GM18520 (cell line): Measurements from ENCODE around the gene TTC33.
A peak's percentile ranks its signal among the peaks of the same experiment; 100 is the strongest.
"Not testable (repeated sequence)": the region's sequence is repeated elsewhere in the genome, so short reads cannot be mapped to it uniquely, and the experiment has no call there.

Experiments used
- ATAC-seq: cut with Tn5 transposase; IDR thresholded peaks from one replicate; pipeline ENCODE4 v1.9.1; 2021; ENCODE audit not compliant: unreplicated experiment

TTC33 gene

DNA sequence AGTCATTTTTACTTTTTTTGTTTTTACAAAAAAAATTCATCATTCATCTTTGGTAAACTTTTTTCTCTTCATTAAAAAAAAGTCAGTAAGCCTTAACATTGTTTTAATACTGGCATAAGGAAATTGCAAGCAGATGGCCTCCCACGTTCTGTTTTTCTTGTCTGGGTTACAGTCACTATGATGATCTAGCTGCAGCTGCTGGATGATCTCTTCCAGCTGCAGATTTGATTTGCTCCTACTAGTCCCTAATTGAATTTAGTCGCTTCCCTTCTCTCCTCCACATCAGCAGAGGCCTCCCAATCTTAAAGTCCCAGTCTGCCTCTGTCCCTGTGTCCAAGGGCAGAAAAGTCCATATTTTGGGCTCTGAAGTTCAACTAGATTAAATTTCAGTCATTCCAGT, 182.8 kb downstream of the TTC33 start:
- no peak for ATAC-seq

DNA sequence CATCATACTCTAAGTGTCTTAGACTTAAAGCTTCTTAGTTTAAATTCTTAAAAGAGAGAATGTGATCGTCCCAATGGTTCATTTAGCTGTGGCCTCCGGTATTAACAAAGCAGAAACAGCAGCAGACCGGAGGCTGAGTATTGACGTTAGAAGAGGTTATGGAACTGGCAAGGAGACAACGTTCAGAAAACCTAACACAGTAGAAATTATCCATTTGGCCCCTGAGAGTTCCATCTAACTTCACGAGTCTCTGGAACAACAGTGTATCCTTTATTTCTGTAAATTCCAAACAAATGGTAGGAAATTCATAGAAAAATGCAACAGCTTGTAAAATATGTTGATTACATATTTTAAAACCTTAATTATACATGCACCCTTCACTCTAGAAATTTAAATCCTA, 183.4 kb downstream of the TTC33 start:
- ATAC-seq = no peak

DNA sequence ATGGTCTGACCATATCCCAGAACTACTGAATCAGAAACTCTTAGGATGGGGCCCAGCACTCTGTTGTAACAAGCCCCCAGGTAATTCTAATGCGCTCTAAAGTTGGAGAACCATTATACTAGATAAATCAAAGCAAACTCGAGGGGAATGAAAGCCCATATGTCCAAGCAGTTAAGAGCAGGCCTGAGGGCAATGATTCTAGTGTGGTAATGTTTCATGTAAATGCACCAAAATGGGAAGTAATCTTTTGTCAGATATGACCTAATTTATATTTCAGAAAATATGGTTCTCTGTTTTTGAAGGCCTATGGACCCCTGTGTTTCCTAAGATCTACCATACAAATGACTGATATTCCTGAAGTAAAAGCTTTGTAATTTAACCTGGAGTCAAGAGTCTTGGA, 184.0 kb downstream of the TTC33 start:
- ATAC-seq = no peak

DNA sequence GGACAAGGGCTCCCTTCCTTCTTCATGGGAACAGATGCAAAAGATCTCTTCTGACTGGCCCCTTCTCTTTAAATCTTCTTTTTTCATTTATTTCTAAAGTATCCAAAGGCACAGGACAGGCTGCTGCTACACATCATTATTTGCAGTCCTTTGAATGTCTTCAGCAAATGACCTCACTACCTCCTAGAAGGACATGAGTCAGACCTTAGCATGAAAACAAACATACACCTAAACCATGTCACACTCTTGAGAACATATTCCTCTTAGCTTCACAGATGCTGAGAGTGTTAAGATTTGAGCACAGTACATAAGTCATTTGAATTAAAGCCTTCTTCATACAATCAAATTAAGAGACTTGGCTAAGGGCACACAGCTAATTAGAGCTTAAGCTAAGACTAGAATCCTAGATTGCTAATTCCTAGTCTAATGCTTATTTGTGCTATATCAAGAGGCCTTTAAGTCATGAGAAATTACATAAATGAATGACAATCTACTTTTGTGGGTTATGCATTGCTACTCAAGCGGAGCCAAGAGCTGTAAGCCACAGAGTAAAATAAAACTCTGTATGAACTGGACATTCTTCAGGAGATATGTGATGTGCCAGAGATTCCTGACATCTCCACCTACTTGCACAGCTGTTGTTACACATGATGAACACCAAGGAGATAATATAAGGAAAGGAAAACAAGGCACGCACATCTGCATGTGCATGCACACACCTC, 185.2 kb downstream of the TTC33 start:
- ATAC-seq = peak; percentile 75

DNA sequence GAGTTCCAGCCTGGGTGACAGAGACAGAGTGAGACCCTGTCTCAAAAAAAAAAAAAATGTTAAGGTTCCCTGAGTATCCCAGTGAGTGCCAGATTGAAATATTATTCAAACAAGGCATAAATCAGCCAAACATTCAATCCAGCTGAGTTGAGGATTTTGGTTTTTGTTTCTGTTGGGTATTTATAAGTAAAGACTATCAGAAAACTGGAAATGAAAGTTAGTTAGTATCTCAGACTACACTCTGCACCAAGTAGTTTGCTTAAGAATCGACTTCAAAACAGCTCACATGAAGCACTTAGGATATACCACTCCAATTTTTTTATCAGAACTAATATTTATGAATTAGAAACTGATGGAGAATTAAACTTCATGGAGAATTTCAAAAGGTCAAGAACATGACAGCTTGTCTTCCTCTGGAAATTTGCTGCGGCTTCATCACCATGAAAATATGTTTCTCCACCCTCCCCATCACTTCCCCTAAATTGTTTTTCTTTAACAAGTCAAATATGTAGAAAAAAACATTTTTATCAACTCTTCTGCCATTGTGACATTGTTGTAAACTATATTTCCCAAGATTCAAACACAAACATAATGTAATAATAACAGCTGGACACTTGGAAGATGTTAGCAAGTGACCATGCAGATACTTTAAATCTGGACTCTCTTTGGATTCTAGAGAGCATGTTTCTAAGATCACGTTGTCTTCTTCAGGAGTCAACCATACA, 186.1 kb downstream of the TTC33 start:
- no peak for ATAC-seq

DNA sequence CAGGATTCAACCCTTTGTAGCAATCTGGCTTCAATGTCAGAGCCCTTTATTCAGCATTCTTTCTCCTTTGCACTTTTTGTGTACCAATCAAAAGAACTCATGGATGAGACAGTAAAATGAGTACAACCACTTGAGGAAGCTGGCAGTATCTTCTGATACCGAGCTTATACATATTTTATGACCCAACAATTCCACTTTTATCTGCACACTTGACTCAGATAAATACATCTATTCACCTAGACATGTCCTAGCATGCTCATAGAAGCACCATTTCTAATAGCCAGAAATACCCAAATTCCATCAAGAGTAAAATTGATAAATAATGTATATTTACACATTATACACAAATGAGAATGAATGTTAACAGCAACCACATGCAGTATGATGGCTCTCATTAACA, 187.2 kb downstream of the TTC33 start:
- no peak for ATAC-seq

DNA sequence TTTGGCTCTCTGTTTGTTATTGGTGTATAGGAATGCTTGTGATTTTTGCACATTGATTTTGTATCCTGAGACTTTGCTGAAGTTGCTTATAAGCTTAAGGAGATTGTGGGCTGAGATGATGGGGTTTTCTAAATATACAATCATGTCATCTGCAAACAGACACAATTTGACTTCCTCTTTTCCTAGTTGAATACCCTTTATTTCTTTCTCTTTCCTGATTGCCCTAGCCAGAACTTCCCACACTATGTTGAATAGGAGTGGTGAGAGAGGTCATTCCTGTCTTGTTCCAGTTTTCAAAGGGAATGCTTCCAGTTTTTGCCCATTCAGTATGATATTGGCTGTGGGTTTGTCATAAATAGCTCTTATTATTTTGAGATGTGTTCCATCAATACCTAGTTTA, 192.6 kb downstream of the TTC33 start:
- not testable (repeated sequence) for ATAC-seq

DNA sequence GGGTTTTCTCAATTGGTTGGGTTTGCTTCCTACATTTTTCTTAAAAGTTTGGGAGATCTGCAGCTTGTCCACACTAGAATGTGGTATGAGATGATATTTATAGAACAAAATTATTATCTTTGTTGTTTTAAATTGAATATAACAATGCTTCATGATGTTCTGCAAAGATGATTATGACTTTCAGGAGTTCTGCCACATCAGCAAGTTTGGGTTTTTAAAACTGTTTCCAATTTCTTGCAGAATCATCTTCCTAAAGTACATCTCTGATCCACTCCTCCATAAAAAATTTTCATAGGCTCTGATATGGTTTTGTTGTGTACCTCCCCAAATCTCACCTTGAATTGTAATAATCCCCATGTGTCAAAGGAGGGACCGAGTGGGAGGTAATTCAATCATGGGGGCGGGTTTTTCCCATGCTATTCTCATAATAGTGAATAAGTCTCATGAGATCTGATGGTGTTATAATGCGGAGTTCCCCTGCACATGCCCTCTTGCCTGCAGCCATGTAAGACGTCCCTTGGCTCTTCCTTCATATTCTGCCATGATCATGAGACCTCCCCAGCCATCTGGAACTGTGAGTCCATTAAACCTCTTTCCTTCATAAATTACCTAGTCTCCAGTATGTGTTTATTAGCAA, 195.2 kb downstream of the TTC33 start:
- ATAC-seq = no peak

DNA sequence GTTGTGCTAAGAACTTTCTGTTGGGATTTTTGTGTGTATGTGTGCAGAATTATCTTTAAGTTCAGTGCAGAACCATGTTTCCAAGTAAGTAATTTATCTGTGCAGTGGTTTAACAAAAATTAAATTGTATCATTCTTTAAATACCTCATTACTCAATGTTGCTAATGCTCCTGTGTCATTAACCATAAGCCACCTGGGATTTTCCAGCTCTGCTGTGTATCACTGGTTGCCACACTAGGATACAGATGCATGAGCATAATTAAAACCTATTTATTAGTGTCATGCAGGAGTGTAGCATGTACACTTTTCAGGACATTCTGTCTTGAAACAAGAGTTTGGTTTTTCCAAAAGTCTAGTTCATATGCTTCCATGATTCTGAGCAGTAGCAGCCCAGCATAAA, 196.5 kb downstream of the TTC33 start:
- ATAC-seq = no peak

DNA sequence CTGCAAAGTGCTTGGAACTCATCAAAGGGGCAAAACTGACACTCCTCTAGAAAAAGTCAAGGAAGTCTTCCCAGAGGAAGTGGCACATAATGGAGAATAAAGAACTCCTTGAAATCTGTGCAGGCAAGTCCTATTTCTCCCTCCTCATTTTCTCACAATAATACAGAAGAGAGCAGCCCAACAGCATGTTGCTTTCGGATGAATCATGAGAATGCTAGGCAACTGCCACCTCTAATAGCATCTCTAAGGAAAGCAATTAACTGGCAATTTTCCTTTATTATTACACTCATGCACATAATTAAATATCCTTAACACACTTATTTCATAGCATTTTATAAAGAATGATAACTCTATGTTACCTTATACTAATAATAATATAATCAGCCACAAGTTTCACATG, 198.3 kb downstream of the TTC33 start:
- ATAC-seq = no peak

DNA sequence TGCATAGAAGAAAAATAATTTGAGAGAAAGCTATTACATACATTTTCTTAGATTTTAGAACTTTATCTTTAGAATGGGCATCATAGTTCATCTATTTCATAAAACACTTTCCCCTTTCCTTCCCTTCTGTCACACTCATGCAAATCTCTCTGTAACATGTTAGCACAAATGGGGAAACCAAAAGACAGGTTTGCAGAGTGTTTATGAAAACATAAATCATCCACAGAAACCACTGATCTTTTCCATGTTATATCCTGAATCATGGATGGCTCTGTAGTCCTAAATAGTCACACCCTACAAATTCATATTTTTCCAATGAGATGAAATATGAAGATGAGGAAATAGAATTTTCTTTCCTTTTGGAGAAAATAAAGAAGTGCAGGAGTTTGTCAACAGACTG, 198.9 kb downstream of the TTC33 start:
- ATAC-seq = no peak

DNA sequence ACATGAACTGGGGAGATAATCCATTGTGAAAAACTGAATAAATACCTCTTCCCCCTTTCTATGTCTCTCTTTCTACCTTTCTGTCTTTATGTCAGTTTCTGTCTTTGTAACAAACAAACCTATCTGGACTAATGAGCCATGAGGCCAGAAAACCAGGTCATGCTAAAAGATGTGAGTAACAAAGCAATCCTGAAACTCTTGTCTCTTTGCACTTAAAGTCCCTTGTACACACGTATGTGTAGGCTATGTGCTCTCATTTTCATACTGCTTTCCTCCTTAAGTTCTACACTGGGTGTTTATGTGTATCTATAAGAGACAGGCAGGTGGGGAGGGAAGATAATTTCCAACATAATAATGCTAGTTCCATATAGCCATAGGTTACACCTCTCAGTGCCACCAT, 199.9 kb downstream of the TTC33 start:
- no peak for ATAC-seq

DNA sequence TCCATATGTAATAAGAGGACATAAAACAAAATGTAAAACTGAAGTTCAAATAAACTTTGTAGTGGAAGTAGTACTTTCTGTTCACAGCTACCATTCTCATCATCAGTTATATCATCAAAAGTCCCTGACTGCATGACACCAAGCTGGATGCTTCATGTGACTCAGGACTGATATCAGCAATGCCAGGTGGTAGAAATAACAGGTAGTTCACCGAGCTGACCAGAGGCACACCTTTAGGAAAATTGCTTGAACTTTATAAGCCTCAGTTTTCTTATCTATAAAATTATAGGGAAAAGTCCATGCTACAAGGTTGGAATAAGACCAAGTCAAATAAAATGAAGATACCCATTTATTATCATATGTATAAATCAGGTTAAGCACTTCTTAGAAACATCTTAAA, 200.9 kb downstream of the TTC33 start:
- no peak for ATAC-seq

DNA sequence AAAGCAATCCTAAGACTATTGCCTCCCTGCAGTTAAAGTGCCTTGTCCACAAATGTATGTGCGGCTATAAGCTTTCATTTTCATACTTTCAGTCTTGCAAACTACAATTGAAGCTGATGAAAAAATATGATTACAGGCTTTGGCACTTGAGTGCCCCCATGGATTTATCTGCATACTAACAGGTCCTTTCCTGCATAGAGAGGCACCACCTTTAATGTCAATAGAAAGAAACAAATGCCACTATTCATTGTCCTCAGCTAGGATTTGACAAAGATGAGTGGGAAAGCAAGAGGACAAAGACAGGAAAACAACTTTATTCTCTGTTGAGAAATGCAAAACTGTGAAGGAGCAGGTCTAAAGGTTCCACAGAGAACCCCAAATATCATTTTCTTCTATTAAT, 201.7 kb downstream of the TTC33 start:
- ATAC-seq = no peak

DNA sequence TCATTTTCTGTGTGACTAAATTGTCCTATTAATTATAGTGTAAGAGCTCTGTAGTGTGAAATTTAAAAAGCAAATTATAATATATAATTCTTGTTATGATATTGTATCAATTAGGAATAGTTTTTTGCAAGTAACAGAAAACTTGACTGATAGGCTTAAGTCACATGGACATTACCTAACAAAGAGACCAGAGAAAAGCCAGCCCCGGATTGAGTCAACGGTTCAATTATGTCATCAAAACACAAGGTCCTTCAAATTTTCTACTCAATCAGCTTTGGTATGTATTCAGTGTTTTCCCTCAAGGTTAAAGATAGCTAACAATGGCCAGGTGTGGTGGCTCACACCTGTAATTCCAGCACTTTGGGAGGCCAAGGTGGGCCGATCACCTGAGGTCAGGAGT, 202.8 kb downstream of the TTC33 start:
- no peak for ATAC-seq

DNA sequence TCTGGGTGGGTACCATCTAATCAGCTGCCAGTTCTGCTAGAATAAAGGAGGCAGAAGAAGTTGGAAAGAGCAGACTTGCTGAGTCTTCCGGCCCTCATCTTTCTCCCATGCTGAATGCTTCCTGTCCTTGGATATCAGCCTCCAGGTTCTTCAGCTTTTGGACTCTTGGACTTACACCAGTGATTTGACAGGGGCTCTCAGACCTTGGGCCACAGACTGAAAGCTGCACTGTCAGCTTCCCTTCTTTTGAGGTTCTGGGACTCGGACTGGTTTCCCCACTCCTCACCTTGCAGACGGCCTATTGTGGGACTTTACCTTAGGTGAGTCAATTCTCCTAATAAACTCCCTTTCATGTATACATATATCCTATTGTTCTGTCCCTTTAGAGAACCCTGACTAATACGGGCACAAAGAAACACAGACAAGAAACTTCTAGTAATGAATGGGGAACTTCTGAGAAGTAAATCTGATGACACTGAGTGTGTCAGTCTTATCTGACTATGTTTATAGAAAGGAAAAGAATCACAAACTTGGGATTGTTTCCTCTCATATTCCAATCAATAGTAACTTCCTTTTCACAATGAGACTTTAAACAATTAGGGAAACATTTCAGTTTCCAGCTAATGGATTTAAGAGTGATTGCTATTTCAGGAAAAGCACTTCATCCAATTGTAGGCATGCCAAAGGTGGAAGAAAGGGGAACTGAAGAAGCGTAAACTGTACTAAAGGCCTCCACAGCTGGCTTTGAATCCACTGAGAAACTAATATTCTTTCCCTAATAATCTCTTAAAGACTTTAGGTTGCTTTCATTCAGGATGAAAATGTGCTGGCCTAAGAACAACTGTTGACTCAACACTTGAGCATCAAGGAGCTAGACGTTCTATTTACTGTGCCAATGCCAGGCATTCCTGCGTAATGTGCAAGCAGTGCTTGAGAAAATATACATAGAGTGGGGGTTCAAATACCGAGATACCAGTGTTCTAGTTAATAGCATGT, 204.0 kb downstream of the TTC33 start:
- no peak for ATAC-seq

DNA sequence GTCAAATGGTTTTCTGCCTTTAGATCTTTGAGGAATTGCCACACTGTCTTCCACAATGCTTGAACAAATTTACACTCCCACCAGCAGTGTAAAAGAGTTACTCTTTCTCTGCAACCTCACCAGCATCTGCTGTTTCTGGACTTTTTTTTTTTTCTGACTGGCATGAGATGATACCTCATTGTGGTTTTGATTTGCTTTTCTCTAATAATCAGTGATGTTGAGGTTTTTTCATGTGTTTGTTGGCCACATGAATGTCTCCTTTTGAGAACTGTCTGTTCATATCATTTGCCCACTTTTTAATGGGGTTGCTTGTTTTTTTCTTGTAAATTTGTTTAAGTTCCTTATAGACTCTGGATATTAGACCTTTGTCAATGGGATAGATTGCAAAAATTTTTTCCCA, 205.3 kb downstream of the TTC33 start:
- no peak for ATAC-seq

DNA sequence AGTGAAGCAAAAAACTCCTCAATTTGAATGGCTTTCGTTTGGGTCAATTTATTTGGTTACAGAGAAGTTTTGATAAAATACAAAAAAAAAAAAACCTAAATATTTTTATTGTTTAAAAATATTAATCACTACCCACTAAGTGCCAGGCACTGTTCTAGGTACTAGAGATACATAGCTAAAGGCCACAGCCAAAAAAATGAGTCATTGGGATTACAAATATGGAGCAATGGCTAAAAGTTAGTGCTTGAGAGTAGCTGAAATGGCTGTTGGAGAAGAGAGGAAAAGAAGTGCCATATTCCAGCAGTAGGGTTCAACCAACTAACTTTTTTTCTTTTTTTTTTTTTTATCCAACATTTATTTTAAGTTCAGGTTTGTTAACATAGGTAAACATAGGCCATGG, 206.1 kb downstream of the TTC33 start:
- no peak for ATAC-seq

DNA sequence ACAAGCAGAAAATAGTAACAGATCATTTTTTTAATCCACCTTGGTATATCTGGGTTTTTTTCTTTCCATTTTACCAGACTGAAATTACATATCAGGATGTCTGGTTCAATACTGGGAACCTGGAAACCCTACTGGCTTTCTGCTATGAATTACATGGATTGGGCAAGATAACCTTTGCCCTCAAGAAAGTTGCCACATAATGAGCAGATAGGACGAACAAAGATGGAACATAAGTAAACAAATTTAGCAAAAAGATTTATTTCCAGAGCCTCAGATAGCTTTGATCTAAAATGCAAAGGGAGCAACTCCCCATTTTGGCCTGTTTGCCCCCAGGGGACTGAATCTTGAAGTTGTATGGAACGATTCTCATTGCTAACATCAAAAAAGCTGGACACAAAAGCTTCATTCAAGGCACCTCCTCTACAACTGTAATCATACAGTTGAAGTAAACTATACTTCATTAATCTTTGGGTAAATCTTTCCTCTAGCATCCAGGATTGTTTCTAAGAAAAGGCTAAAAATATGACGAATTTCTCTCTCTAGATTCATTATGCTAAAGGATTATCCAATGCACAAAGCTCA, 207.7 kb downstream of the TTC33 start:
- ATAC-seq = no peak

DNA sequence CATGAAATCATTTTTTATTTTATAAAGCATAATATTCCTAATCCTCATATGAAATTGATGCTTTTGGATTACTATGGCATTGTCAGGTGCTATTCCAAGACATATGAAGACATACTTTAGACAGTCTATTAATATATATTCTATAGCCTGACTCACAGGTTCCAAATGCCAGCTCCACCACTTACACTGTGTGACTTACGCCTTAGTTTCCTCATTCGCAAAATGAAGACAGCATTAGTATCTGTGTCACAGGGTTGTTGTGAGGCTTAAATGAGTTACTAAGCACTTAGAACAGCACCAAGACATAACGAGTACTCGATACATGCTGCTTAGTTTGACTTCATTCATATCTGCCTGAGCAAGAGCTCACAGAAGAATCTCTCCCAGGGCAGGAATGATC, 208.2 kb downstream of the TTC33 start:
- ATAC-seq = no peak

DNA sequence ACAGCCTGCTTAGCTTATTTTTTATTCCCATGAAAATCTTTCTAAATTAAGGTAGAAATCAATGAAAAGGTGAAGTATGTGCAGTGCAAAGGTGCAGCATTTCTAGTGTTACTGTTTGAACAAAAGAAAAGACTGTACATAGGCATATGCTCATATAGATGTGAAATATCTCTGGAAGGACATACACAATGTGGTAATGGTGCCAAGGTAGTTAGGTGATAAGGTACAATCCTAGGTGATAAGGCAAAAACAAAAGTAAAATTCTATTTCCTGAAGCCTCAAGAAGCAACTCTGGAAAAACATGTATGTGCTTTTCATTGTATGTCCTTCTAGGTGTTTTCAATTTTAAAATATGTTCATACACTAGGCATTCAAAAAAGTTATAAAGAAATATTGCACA, 215.5 kb downstream of the TTC33 start:
- ATAC-seq = no peak
